ENCODE data around the gene EFCAB8.

DNA sequence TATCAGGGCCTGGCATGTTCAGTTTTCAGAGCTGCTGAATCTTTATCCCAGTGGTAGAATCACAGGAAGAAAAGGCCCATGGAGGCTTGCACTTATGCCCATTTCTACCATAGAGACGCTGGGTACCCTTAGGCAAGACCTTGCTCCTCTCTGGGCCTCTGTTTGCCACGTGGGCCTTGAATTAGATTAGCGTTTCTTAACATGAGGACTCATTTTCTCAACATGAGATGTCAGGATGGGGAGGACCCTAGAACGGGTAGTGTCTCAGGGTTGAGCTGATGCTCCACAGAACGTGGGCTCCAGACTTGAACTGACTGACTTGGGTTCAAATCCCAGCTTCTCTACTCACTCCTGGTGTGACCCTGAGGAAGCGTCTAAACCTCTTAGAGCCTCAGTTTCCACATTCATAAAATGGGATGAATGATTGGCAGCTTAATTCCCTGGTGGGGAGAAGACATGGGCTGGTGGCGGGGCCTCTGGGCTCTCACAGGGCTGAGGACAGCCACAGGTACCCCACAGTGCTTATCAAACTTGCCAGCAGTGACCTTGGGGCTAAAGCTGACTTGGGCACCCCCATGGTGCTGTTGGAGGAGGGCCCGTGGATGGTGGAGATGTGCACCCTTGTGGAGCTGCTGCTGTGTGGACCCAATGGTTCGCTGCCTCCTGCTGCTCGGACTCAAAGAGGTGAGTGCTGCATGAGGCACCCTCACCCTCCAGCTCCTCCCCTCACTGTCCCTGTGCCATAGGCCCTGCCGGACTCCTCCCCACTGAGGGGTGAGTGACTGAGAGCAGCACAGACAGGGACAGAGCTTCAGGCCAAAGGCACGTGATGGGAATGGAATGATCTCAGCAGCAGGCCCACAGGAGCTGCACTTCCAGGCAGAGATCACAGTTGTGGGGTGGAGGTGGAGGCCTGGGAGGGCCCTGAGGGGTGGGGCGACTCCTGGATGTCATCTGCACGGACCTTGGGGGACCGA lies 117.3 kb downstream of the EFCAB8 start:
- no peak for TF ChIP-seq EZH2 (IDR thresholded peaks at IDR 0.05; ENCODE audit: insufficient read depth, low read length)
- TF ChIP-seq, protein P1, sequence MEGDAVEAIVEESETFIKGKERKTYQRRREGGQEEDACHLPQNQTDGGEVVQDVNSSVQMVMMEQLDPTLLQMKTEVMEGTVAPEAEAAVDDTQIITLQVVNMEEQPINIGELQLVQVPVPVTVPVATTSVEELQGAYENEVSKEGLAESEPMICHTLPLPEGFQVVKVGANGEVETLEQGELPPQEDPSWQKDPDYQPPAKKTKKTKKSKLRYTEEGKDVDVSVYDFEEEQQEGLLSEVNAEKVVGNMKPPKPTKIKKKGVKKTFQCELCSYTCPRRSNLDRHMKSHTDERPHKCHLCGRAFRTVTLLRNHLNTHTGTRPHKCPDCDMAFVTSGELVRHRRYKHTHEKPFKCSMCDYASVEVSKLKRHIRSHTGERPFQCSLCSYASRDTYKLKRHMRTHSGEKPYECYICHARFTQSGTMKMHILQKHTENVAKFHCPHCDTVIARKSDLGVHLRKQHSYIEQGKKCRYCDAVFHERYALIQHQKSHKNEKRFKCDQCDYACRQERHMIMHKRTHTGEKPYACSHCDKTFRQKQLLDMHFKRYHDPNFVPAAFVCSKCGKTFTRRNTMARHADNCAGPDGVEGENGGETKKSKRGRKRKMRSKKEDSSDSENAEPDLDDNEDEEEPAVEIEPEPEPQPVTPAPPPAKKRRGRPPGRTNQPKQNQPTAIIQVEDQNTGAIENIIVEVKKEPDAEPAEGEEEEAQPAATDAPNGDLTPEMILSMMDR (IDR thresholded peaks at IDR 0.05; ENCODE audit: insufficient read depth, low read depth, low read length): no peak

All from astrocyte (in vitro differentiated cells and primary cell).